Measurements from ENCODE around the gene PSMB7.

GRCh38 chr9:124364141-124364540, 51.1 kb downstream of the PSMB7 start:
- TF ChIP-seq CTCF (IDR thresholded peaks at IDR 0.05; ENCODE audit: low read depth, low read length), result no peak
- TF ChIP-seq EZH2phosphoT487 (IDR thresholded peaks at IDR 0.05; ENCODE audit: low read depth), result no peak
